OCI-LY3 (cell line): Measurements from ENCODE around the gene CHMP6.

Source experiments
- H2AFZ ChIP-seq: fragments of 200-600, 300-600 bp; shearing (Covaris generic); 2 replicates; pipeline ENCODE4 v1.6.0; 2014; ENCODE audit warnings: antibody characterized with exemption, low read depth, low read length
- H3K27ac ChIP-seq: fragments of 200-600, 300-600 bp; sonication (generic); 2 replicates; pipeline ENCODE4 v1.5.1; 2014; ENCODE audit warnings: mild to moderate bottlenecking, low read length, moderate library complexity, mixed read lengths
- H3K27me3 ChIP-seq: fragments of 200-600, 300-600 bp; sonication (generic); 2 replicates; pipeline ENCODE4 v1.6.1; 2014; ENCODE audit warnings: low read depth, low read length, mixed read lengths
- H3K36me3 ChIP-seq: fragments of 200-600, 300-600 bp; sonication (generic); replicated peaks from 2 replicates; pipeline ENCODE3; 2014; ENCODE audit warnings: low read depth, low read length, mixed read lengths
- H3K4me1 ChIP-seq: fragments of 300-600, 200-600 bp; sonication (generic); 2 replicates; pipeline ENCODE4 v1.6.1; 2014; ENCODE audit warnings: low read length, mixed read lengths
- H3K4me2 ChIP-seq: fragments of 200-600, 300-600 bp; sonication (generic); 2 replicates; pipeline ENCODE4 v1.6.1; 2014; ENCODE audit warnings: low read length, mixed read lengths
- H3K4me3 ChIP-seq: fragments of 300-600, 200-600 bp; sonication (generic); 2 replicates; pipeline ENCODE4 v1.5.1; 2014; ENCODE audit warnings: antibody characterized with exemption, mild to moderate bottlenecking, low read length, moderate library complexity
- H3K79me2 ChIP-seq: fragments of 300-600, 200-600 bp; shearing (Covaris generic); 2 replicates; pipeline ENCODE4 v1.6.1; 2014; ENCODE audit warnings: mild to moderate bottlenecking, low read length, mixed read lengths
- H3K9ac ChIP-seq: fragments of 300-600, 200-600 bp; shearing (Covaris generic); 2 replicates; pipeline ENCODE4 v1.6.0; 2014; ENCODE audit warnings: mild to moderate bottlenecking, low read length, moderate library complexity
- H3K9me3 ChIP-seq: fragments of 200-600, 300-600 bp; shearing (Covaris generic); 2 replicates; pipeline ENCODE4 v1.6.1; 2014; ENCODE audit warnings: low read length, mixed read lengths; ENCODE audit not compliant: insufficient read depth
- H4K20me1 ChIP-seq: fragments of 200-600, 300-600 bp; sonication (generic); 2 replicates; pipeline ENCODE4 v1.6.1; 2016; ENCODE audit warnings: low read length, mixed read lengths; ENCODE audit not compliant: insufficient read depth
- EZH2phosphoT487 ChIP-seq: fragments of 200-600 bp; shearing (Covaris generic); IDR thresholded peaks from 2 replicates; pipeline ENCODE4 v1.6.1; 2018; ENCODE audit warnings: antibody characterized with exemption, mixed run types, low read depth
- TF ChIP-seq, protein P1 (sequence below): fragments of 200-600, 300-600 bp; sonication (generic); IDR thresholded peaks from 2 replicates; pipeline ENCODE4 v1.5.1; 2014; ENCODE audit warnings: antibody characterized with exemption, low read length, low read depth

Gene CHMP6

DNA sequence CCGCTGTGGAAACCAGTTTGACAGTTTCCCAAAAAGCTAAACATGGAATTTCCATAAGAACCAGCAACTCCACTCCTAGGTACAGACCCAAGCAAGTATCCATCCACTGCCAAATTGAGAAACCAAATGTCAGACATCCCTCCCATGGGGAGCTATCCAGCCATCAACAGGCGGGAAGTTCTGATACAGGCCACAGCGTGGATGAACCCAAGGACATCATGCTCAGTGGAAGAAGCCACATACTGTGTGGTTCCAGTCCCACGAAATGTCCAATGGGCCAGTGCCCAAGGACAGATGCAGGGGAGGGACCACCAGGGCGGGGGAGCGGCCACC is 30.7 kb downstream of the CHMP6 start:
- Histone ChIP-seq H3K4me1 (no peaks in the 10 kb centered on the region), H3K4me2 (no peak overlapping the region), H3K9me3 (no peaks in the 10 kb centered on the region), H3K79me2 (no peaks in the 10 kb centered on the region), H3K27ac (no peak overlapping the region), H3K4me3 (no peak overlapping the region), H3K9ac (no peak overlapping the region), H2AFZ (no peak overlapping the region), H4K20me1 (no peaks in the 10 kb centered on the region), H3K36me3 (no peaks in the 10 kb centered on the region), H3K27me3 (peaks cover 13% of the 10 kb centered on the region; the same call in 1 of the 2 replicates)
- no peak for TF ChIP-seq EZH2phosphoT487
- TF ChIP-seq, protein P1, sequence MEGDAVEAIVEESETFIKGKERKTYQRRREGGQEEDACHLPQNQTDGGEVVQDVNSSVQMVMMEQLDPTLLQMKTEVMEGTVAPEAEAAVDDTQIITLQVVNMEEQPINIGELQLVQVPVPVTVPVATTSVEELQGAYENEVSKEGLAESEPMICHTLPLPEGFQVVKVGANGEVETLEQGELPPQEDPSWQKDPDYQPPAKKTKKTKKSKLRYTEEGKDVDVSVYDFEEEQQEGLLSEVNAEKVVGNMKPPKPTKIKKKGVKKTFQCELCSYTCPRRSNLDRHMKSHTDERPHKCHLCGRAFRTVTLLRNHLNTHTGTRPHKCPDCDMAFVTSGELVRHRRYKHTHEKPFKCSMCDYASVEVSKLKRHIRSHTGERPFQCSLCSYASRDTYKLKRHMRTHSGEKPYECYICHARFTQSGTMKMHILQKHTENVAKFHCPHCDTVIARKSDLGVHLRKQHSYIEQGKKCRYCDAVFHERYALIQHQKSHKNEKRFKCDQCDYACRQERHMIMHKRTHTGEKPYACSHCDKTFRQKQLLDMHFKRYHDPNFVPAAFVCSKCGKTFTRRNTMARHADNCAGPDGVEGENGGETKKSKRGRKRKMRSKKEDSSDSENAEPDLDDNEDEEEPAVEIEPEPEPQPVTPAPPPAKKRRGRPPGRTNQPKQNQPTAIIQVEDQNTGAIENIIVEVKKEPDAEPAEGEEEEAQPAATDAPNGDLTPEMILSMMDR, result no peak

DNA sequence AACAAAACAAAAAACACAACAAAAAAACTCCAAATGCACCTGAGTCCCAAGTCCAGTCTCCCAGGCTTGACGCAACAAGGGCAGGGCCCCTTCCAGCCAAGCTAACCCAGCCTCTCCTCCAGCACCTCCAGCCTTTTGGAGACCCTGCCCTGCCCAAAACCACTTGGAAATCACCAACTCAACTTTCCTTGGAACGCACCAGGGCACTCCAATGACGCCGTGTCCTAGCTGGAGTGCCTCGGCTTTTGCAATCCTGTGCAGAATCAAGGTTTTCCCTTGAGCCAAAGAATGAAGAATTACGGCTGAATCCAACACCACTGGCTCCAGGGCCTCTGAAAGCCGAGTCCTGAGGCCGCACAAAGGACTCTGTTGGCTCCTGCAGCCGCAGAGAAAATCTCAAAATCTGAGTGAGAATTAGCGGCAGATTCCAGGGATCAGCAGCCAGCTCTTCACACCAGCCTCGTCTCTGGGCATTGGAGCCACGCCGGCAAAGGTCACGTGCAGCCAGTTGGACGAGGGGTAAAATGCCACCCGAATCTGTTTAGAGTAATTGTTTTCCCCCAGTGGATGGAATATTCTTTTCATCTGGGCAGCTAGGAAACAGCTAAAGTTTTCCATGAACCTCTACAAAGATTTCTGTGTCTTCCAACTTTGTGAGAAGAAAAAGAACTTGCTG is 33.6 kb downstream of the CHMP6 start:
- Histone ChIP-seq H3K4me2 (no peak overlapping the region), H3K79me2 (no peaks in the 10 kb centered on the region), H3K9me3 (no peaks in the 10 kb centered on the region), H3K4me1 (no peaks in the 10 kb centered on the region), H3K36me3 (no peaks in the 10 kb centered on the region), H3K9ac (no peak overlapping the region), H4K20me1 (no peaks in the 10 kb centered on the region), H3K4me3 (no peak overlapping the region), H3K27me3 (no peaks in the 10 kb centered on the region), H3K27ac (no peak overlapping the region), H2AFZ (no peak overlapping the region)
- TF ChIP-seq, protein P1, result no peak
- no peak for TF ChIP-seq EZH2phosphoT487

DNA sequence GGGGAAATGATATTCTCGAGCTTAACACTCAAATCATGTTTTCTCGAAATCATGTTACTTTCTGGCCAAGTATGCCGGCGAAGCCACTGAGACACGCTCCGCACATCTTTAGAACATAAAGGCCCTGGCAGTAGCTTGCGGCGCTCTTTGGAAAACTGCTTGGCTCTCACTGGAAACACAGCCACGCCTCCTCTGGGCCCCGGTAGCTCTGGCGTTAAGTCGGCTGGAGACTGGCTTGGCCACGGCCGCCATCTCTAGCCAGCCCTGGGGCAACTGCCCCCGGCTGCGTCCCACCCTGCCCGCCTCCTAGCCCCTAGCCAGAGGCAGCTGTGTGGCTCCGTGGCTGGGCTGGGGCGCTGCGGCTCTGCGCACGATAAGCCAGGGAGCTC is 34.1 kb downstream of the CHMP6 start:
- no peaks in the 10 kb centered on the region for H3K4me1 ChIP-seq
- H3K9ac ChIP-seq, result no peak overlapping the region
- no peaks in the 10 kb centered on the region for H3K36me3 ChIP-seq
- no peak overlapping the region for H2AFZ ChIP-seq
- H4K20me1 ChIP-seq, result no peaks in the 10 kb centered on the region
- no peak overlapping the region for H3K4me2 ChIP-seq
- no peak overlapping the region for H3K4me3 ChIP-seq
- H3K9me3 ChIP-seq, result no peaks in the 10 kb centered on the region
- H3K79me2 ChIP-seq, result no peaks in the 10 kb centered on the region
- H3K27ac ChIP-seq, result no peak overlapping the region
- H3K27me3 ChIP-seq, result no peaks in the 10 kb centered on the region
- no peak for TF ChIP-seq EZH2phosphoT487
- TF ChIP-seq, protein P1, result no peak

DNA sequence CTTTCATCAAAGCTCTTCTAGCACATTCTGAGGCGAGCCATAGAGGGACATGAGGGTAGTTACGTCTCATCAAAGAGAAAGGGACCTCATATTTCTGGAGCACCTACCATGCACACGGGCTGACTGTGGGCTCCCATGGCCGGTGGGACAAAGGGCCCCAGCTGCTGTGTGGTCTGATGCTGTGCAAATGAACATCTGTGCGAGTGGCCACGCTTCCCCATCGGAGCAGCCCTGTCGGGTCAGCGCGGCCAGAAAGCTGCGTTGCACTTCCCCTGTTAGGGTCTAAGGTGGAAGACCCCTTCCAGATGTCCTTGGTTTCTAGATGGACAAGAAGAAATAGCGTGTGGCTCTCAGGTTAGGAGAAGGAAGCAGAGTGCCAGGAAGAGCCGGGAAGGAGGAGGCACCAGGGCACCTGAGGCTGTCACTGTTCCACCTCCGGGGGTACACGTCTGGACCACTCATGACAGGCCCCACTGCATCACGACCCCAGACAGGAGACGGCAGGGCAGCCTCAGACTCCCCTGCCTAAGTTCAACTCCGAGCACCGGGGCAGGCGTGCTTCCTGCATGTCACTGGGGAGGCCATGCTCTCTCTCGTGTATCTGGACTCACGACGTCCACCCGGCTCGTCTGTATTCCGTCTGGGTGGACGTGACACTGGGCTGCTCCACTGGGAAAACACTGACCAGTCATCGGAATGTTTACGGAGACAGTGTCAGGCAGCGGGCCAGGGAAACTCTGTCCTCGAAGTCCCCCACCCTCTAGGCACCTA is 34.8 kb downstream of the CHMP6 start:
- Histone ChIP-seq H3K36me3 (no peaks in the 10 kb centered on the region), H4K20me1 (no peaks in the 10 kb centered on the region), H3K27me3 (no peaks in the 10 kb centered on the region), H3K4me2 (no peak overlapping the region), H3K9me3 (no peaks in the 10 kb centered on the region), H3K27ac (no peak overlapping the region), H3K9ac (no peak overlapping the region), H3K4me1 (no peaks in the 10 kb centered on the region), H3K79me2 (no peaks in the 10 kb centered on the region), H2AFZ (no peak overlapping the region), H3K4me3 (no peak overlapping the region)
- TF ChIP-seq, protein P1, result no peak
- no peak for TF ChIP-seq EZH2phosphoT487
